Activated naive CD4-positive, alpha-beta T cell treated with anti-CD3 and anti-CD28 coated beads, Interleukin-2, amount 50 U/mL, for 16 hours (primary cell): ENCODE results near the gene HSFX3.
A peak's percentile ranks its signal among the peaks of the same experiment; 100 is the strongest.
"Not testable (repeated sequence)": the region's sequence is repeated elsewhere in the genome, so short reads cannot be mapped to it uniquely, and the experiment has no call there.

Experiments used
- DNase-seq: peaks from one replicate; pipeline ENCODE4 v3.0.0-alpha.2; 2020

The HSFX3 gene

DNA sequence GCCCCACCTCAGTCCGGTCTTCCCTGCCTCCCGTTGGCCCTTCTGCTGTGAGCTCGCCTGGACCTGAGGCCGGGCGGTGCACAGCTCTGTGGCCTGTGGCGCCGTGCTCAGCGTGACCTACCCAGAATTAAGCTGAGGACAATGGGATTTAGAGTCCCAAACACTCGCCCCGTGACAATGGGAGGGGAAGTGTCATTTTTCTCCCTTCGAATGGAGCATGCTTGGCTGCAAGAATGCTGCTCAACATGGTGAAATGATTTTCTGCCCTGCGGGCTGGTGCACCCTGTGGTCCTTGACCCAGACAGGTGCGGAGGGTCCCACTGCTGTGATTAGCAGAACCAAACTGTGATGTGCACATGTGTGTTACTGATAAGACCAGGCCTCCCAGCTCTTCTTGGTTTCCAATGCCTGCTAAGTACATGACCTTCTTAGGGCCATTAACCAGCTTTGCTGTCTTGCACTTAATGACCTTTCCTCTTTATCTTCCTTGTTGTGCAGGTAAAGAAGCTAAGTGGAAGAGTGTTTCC, 8.1 kb downstream of the HSFX3 start:
- DNase-seq: no peak

GRCh38 chrX:149540621-149541520, 8.9 kb downstream of the HSFX3 start, which contains the start of gene EOLA1:
EOLA1 (plus strand) TSS chrX:149541012; CDS start chrX:149545631, 4,619 bp downstream.
- peak; percentile 89 for DNase-seq

DNA sequence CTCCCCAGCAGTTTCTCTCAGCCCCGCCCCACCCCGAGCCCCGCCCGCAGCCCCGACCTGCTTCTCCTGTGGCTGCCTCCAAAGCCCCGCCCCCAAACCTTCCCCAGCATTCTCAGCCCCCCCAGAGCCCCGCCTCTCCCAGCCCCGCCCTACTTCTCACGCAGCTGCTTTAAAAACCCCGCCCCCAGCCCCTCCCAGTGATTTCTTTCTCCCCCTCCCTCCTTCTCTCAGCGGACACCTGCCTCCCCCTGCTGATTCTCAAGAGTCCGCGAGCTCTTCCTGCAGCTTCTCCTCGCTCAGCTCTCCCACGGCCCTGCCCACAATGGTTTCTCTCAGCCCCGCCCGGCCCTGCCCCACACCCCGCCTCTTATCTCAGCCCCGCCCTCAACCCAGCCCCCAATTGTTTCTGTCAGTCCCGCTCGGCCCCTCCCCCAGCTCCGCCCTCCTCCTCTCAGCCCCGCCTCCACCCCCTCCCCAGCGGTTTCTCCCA, 9.5 kb downstream of the HSFX3 start:
- peak; percentile 87 for DNase-seq

- peak; percentile 81 for DNase-seq
These were observed 10.2 kb downstream of the HSFX3 start for GRCh38 chrX:149539283-149540130.

DNA sequence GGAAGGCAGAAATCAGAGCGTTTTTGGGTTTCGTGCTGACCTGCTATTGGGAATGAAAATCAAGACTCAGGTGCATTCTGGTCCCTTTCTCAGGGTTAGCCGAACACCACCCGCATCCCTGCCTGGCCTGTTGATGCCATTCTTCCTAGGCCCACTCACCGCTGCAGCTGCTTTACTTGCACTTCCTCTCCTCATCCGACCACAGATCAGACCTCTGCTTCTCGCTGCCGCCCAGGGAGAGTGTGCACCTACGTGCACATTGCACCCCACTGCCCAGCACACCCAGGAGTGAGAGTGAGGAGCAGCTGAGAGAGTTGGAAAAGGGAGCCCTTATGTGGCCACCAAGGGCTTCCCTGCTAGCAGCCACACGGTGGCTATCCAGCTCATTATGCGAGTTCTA, 12.2 kb downstream of the HSFX3 start:
- not testable (repeated sequence) for DNase-seq

GRCh38 chrX:149534926-149535602, 14.7 kb downstream of the HSFX3 start:
- DNase-seq: not testable (repeated sequence)

- DNase-seq: not testable (repeated sequence)
These were observed 15.7 kb downstream of the HSFX3 start for GRCh38 chrX:149533999-149534398.

DNA sequence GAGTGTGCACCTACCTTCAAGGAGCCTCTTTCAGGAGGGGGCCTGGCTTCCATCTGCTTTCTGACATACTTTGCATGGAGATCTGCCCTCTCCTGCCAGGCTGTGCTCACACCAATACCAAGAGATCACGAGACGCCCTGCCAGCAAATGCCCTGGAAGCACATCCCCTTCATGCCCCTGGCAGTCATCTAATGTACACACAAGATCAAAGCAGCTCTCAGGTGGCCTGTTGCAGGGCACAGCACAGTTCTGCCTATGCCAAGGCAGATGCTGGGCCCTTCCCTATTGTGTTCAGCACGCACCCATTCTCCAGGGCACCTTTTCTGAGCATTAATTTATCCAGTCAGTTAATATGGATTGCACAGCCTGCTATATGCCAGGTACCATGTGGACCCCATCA, 16.9 kb downstream of the HSFX3 start:
- not testable (repeated sequence) for DNase-seq

GRCh38 chrX:149531599-149531998, 18.1 kb downstream of the HSFX3 start:
- no peak for DNase-seq

GRCh38 chrX:149528381-149528780, 21.3 kb downstream of the HSFX3 start:
- no peak for DNase-seq

GRCh38 chrX:149527705-149528104, 22.0 kb downstream of the HSFX3 start:
- peak; percentile 19 for DNase-seq

DNA sequence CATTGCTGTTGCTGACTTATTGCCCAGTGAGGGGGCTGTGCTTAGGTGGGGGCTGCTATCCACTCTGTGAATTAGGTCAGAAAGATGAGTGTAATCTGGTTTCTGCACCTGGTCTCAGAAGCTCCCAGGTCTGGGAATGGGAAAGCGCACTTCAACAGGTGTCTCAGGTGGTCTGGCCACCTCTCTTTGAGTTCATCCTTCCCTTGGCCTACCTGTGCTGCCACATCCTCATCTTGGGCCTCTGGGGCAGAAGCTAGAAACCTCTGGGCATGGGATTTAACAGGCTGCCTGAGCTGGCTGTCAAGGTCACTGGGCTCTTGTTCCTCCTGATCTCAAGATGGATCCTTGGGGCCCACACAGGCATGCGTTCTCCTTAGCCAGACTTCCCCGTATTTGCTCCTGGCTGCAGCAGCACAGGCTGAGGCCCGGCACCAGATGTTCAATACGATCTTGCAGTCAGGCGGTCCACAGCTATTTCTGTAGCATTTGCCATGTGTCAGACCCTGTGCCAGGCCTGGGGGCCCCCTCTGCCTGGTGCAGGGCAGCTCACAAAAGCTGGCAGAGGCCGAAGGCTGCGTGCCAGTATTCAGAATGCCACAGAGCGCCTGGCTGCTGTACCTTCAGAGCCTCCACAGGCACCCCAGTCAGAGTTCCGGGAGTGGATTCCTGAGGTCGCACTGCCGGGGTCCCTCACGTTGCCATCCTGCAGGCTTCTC, 23.2 kb downstream of the HSFX3 start:
- DNase-seq: not testable (repeated sequence)

GRCh38 chrX:149525903-149526302, 23.8 kb downstream of the HSFX3 start:
- not testable (repeated sequence) for DNase-seq

- peak; percentile 63 for DNase-seq
These were observed 24.3 kb downstream of the HSFX3 start for GRCh38 chrX:149525389-149525788.

DNA sequence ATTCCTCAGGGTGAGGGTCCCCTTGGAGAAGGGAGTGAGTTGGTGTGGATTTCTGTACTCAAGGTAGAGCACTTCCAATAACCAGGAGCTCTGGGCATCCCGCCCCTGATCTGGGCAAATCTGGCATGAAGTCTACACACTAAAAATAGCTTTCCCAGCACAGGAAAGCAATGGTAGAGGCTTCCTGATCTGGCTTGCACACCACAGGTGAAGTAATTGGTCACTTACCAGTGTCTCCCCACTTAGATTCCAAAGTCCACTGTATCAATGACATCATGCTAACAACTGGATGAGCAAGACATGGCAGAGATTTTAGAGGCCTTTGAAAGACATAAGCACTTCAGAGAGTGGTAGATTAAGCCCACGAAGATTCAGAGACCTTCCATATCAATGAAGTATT, 26.8 kb downstream of the HSFX3 start:
- DNase-seq: no peak

GRCh38 chrX:149521438-149521837, 28.3 kb downstream of the HSFX3 start:
- DNase-seq: no peak

- not testable (repeated sequence) for DNase-seq
These were observed 29.0 kb downstream of the HSFX3 start for GRCh38 chrX:149520636-149521277.

- no peak for DNase-seq
These were observed 31.5 kb downstream of the HSFX3 start for GRCh38 chrX:149518236-149518635.

- DNase-seq: no peak
These were observed 32.4 kb downstream of the HSFX3 start for GRCh38 chrX:149517308-149517707.

DNA sequence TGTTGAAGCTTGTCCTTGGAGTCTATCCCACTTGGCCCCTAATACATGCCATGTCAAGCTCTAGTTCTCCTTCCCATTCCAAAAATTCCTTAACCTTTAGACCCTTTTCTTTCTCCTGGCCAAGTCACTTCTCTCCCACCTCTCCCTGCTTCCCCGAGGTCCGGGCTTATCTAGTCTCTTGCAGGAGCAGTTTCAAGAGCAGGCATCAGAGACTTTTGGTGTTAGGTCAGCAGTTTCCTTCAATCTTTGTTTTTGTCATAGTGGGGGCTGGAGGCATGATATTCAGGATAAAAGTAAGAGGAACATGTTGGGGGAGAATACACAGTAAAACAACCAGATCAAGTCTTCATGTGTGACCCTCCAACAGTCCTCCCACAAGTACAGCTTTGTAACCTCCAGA, 33.1 kb downstream of the HSFX3 start:
- DNase-seq: no peak

- DNase-seq: no peak
These were observed 33.6 kb downstream of the HSFX3 start for GRCh38 chrX:149515954-149516602.
